GM08714 (cell line): Measurements from ENCODE around the gene PTGIR.
"Not testable (repeated sequence)": the region's sequence is repeated elsewhere in the genome, so short reads cannot be mapped to it uniquely, and the experiment has no call there.

Source experiments
- H3K4me3 ChIP-seq: fragments of 200-500 bp; sonication (Bioruptor generic); 2 replicates; pipeline ENCODE4 v1.5.1; 2014; ENCODE audit warnings: mild to moderate bottlenecking, low read length, inconsistent platforms
- ZNF274 ChIP-seq: IDR thresholded peaks from 2 replicates; pipeline ENCODE4 v1.6.1; 2012; ENCODE audit warnings: mild to moderate bottlenecking, low read depth, low read length

The PTGIR gene

GRCh38 chr19:46630586-46631205, 5.8 kb upstream of the PTGIR start:
- TF ChIP-seq ZNF274: no peak
- no peak overlapping the region for H3K4me3 ChIP-seq

GRCh38 chr19:46629546-46630025, 4.7 kb upstream of the PTGIR start:
- TF ChIP-seq ZNF274: no peak
- H3K4me3 ChIP-seq: no peak overlapping the region

- H3K4me3 ChIP-seq: not testable (repeated sequence)
Measured at GRCh38 chr19:46628970-46629369, 4.1 kb upstream of the PTGIR start.

GRCh38 chr19:46626446-46626845, 1.6 kb upstream of the PTGIR start:
- TF ChIP-seq ZNF274: no peak

GRCh38 chr19:46625731-46626130, 842 bp upstream of the PTGIR start:
- no peak overlapping the region for H3K4me3 ChIP-seq
- no peak for TF ChIP-seq ZNF274

More at GRCh38 chr19:46626446-46626845, 1.6 kb upstream of the PTGIR start:
- no peak overlapping the region for H3K4me3 ChIP-seq

GRCh38 chr19:46623915-46624502, 880 bp downstream of the PTGIR start:
- peak overlapping the region; percentile 15; the same call in 1 of the 2 replicates for H3K4me3 ChIP-seq
- no peak for TF ChIP-seq ZNF274

- no peak overlapping the region for H3K4me3 ChIP-seq
- TF ChIP-seq ZNF274: no peak
Measured at GRCh38 chr19:46622118-46622446, 2.8 kb downstream of the PTGIR start.

GRCh38 chr19:46621191-46622117, 3.4 kb downstream of the PTGIR start:
- H3K4me3 ChIP-seq: no peak overlapping the region
- TF ChIP-seq ZNF274: no peak

- no peak overlapping the region for H3K4me3 ChIP-seq
- no peak for TF ChIP-seq ZNF274
Measured at GRCh38 chr19:46620716-46621115, 4.2 kb downstream of the PTGIR start.

GRCh38 chr19:46620267-46620666, 4.6 kb downstream of the PTGIR start:
- H3K4me3 ChIP-seq: no peak overlapping the region; the same call in 1 of the 2 replicates
- no peak for TF ChIP-seq ZNF274

GRCh38 chr19:46618670-46619231, 6.1 kb downstream of the PTGIR start:
- H3K4me3 ChIP-seq: no peak overlapping the region; the same call in 1 of the 2 replicates
- no peak for TF ChIP-seq ZNF274

GRCh38 chr19:46617601-46618000, 7.3 kb downstream of the PTGIR start:
- no peak for TF ChIP-seq ZNF274
- H3K4me3 ChIP-seq: no peak overlapping the region

- H3K4me3 ChIP-seq: no peak overlapping the region
- no peak for TF ChIP-seq ZNF274
Measured at GRCh38 chr19:46616631-46617322, 8.1 kb downstream of the PTGIR start.

- H3K4me3 ChIP-seq: no peak overlapping the region
- TF ChIP-seq ZNF274: no peak
Measured at GRCh38 chr19:46615966-46616365, 8.9 kb downstream of the PTGIR start.
